Naive thymus-derived CD4-positive, alpha-beta T cell (primary cell): Measurements from ENCODE around the gene CNIH4. TPM values are rescaled to one million over a fixed set of nuclear protein-coding genes. Genes with fewer than 3 reads are reported as not detected.

Source experiments
- ATAC-seq: fragments of 150-1000 bp; cut with Tn5 transposase; 2 replicates; pipeline ENCODE4 v1.10.0; 2021; ENCODE audit warnings: mild to moderate bottlenecking, moderate library complexity
- CTCF ChIA-PET: fragments of 350-600 bp; sonication (Branson Sonifier 250); formaldehyde crosslinking; loops from one replicate; lab custom pipeline; 2021; ENCODE audit warnings: antibody characterized with exemption; lab: Charles Lee
- POLR2A ChIA-PET: fragments of 350-600 bp; sonication (Branson Sonifier 250); formaldehyde crosslinking; loops from one replicate; lab custom pipeline; 2021; ENCODE audit warnings: antibody characterized with exemption, inconsistent platforms; lab: Charles Lee
- DNase-seq, 9 donors: peaks; one replicate each; pipeline versions ENCODE4 v3.0.0 to v3.0.0-alpha.2; 2020 to 2022; ENCODE audit warnings: mixed read lengths in 1 of 9
- H3K27ac ChIP-seq: one replicate; pipeline ENCODE4 v1.7.0; 2013; ENCODE audit warnings: mild to moderate bottlenecking, low read depth, low read length, moderate library complexity
- H3K27me3 ChIP-seq, 2 donors: one replicate each; pipeline ENCODE4 v1.7.0; 2013; ENCODE audit warnings: low read length in 2 of 2, mild to moderate bottlenecking in 2 of 2, moderate library complexity in 2 of 2; ENCODE audit not compliant: control insufficient read depth in 2 of 2, insufficient read depth in 2 of 2
- H3K36me3 ChIP-seq, 3 experiments: 1 replicate in 2 of 3; 2 replicates in 1 of 3; pipeline ENCODE4 v1.7.0; 2013; ENCODE audit warnings: low read length in 3 of 3, mild to moderate bottlenecking in 3 of 3, moderate library complexity in 1 of 3; ENCODE audit not compliant: insufficient read depth in 3 of 3, control insufficient read depth in 2 of 3
- H3K4me1 ChIP-seq, 2 donors: one replicate each; pipeline ENCODE4 v1.7.0; 2013; ENCODE audit warnings: low read length in 2 of 2, mild to moderate bottlenecking in 2 of 2, moderate library complexity in 1 of 2; ENCODE audit not compliant: control insufficient read depth in 2 of 2, insufficient read depth in 2 of 2
- H3K4me3 ChIP-seq: 2 replicates; pipeline ENCODE4 v1.7.0; 2013; ENCODE audit warnings: mild to moderate bottlenecking, low read length
- H3K9me3 ChIP-seq, 3 experiments: 1 replicate in 2 of 3; 2 replicates in 1 of 3; pipeline ENCODE4 v1.7.0; 2013; ENCODE audit warnings: low read length in 3 of 3; ENCODE audit not compliant: control insufficient read depth in 2 of 3
- H3K27ac Mint-ChIP-seq, 9 donors: one replicate each; pipeline ENCODE4 v1.8.0; 2020 to 2022; ENCODE audit warnings: mixed read lengths in 9 of 9, mild to moderate bottlenecking in 8 of 9, moderate library complexity in 5 of 9, inconsistent platforms in 2 of 9
- H3K27me3 Mint-ChIP-seq, 5 donors: one replicate each; pipeline ENCODE4 v1.8.0; 2021 to 2022; ENCODE audit warnings: mixed read lengths in 5 of 5, mild to moderate bottlenecking in 1 of 5
- H3K36me3 Mint-ChIP-seq, 5 donors: one replicate each; pipeline ENCODE4 v1.8.0; 2020 to 2022; ENCODE audit warnings: mixed read lengths in 5 of 5, mild to moderate bottlenecking in 3 of 5, inconsistent platforms in 1 of 5
- H3K4me1 Mint-ChIP-seq, 7 donors: one replicate each; pipeline ENCODE4 v1.8.0; 2020 to 2022; ENCODE audit warnings: mixed read lengths in 7 of 7, mild to moderate bottlenecking in 3 of 7, inconsistent platforms in 1 of 7
- H3K4me3 Mint-ChIP-seq, 10 donors: one replicate each; pipeline ENCODE4 v1.8.0; 2020 to 2022; ENCODE audit warnings: mild to moderate bottlenecking in 10 of 10, mixed read lengths in 10 of 10, moderate library complexity in 6 of 10, inconsistent platforms in 2 of 10
- H3K9me3 Mint-ChIP-seq, 11 donors: one replicate each; pipeline ENCODE4 v1.8.0; 2020 to 2022; ENCODE audit warnings: mixed read lengths in 11 of 11, mild to moderate bottlenecking in 4 of 11, inconsistent platforms in 1 of 11, moderate library complexity in 1 of 11
- intact Hi-C, 2 donors: fragments of 100-400 bp; cut with micrococcal nuclease; formaldehyde crosslinking; loops; one replicate each; pipeline ENCODE4 v1.15.1; 2023
- polyA plus RNA-seq, 2 donors: library from polyadenylated mRNA; unstranded; fragments of 300-500 nt; fragmentation: Illumina TruSeq; gene quantifications; one replicate each; pipeline ENCODE4 v1.2.3, GENCODE V29; 2021
- total RNA-seq, 6 experiments: library from RNA in 5 of 6; stranded (reverse) in 5 of 6; gene quantifications; 1 replicate in 5 of 6; 2 replicates in 1 of 6; pipeline ENCODE4 v1.2.3 and lab custom pipeline; 2021 to 2026

The CNIH4 gene
- total and polyA plus RNA-seq, 7 experiments from 2014 or later, result 28.1 to 44.8 (median 39.8) TPM

GRCh38 chr1:224406216-224406615, 49.5 kb downstream of the CNIH4 start:
- no peak overlapping the region for H3K4me3 Mint-ChIP-seq

DNA sequence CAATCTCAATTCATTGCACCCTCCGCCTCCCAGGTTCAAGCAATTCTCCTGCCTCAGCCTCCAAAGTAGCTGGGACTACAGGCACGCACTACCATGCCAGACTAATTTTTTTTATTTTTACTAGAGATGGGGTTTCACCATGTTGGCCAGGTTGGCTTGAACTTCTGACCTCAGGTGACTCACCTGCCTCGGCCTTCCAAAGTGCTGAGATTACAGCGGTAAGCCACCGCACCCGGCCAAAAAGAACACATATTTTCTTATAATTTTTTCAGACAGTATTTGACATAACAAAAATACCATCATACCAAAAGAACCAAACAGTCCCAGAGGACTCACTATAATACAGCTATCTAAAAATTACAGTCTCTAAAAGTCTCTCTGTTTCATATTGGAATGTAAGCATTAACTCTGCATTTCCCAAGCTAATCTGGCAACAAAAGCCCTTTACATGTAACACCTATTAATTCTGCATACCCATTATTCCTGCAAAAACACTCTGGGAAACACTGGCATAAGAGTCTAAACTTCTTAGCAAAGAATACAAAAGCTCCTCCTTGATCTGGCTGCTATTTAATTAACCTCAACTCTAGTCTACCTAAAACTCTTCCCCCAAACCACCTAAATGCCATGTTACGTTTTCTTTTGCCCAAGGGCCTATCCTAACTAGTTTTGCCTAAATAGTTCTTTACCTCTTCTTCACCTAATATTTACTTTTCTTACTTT, 51.1 kb downstream of the CNIH4 start:
- intact Hi-C loops, result loop anchor here (2.0 to 10.0 kb wide), 2 partner anchors 47 to 49 kb away; no protein-coding TSS in a partner anchor
- CTCF ChIA-PET, result no interaction called here
- peaks cover 12 to 29% (median 24%) of the 10 kb centered on the region in 5 donors for H3K36me3 Mint-ChIP-seq

More at GRCh38 chr1:224406216-224406615, 49.5 kb downstream of the CNIH4 start:
- Mint-ChIP-seq H3K27me3 (no peaks in the 10 kb centered on the region), H3K27ac (peak overlapping the region in 5 of 9 donors; percentile 12 to 73 (median 44)), H3K36me3 (peaks cover 12 to 29% (median 22%) of the 10 kb centered on the region in 5 donors), H3K9me3 (no peaks in the 10 kb centered on the region), H3K4me1 (peaks cover 5 to 45% (median 32%) of the 10 kb centered on the region in 7 donors)
- H3K27ac ChIP-seq, result no peak overlapping the region
- no peaks in the 10 kb centered on the region for H3K27me3 ChIP-seq
- no peak overlapping the region for H3K4me3 ChIP-seq
- ATAC-seq (no peak), DNase-seq (no peak)
- H3K4me1 ChIP-seq, result peaks cover 0 to 5% of the 10 kb centered on the region in 2 donors
- intact Hi-C loops, result loop anchor here in 1 of 2 donors (10.0 kb wide), 1 partner anchor 49 kb away; no protein-coding TSS in a partner anchor
- H3K9me3 ChIP-seq, result no peaks in the 10 kb centered on the region
- H3K36me3 ChIP-seq, result peaks cover 11 to 74% (median 29%) of the 10 kb centered on the region in 3 experiments
- ChIA-PET CTCF (interaction anchor here (0.5 kb wide), 1 partner anchor 11 kb away, joined by 3 read pairs; no protein-coding TSS in a partner anchor), POLR2A (interaction anchor here (0.7 kb wide), 1 partner anchor 21 kb away, joined by 3 read pairs; no protein-coding TSS in a partner anchor)

GRCh38 chr1:224408294-224408590, 51.6 kb downstream of the CNIH4 start:
- Histone ChIP-seq H3K9me3 (no peaks in the 10 kb centered on the region), H3K27me3 (no peaks in the 10 kb centered on the region), H3K4me3 (no peak overlapping the region), H3K4me1 (no peaks in the 10 kb centered on the region), H3K27ac (no peak overlapping the region), H3K36me3 (peaks cover 5 to 71% (median 35%) of the 10 kb centered on the region in 3 experiments)
- H3K4me1 Mint-ChIP-seq, result peaks cover 13 to 47% (median 29%) of the 10 kb centered on the region in 7 donors
- intact Hi-C loops, result loop anchor here (2.0 to 10.0 kb wide), 2 partner anchors 47 to 49 kb away; no protein-coding TSS in a partner anchor
- H3K27me3 Mint-ChIP-seq, result no peaks in the 10 kb centered on the region
- peak overlapping the region in 2 of 9 donors; percentile 8 to 46 for H3K27ac Mint-ChIP-seq
- DNase-seq, result no peak
- H3K9me3 Mint-ChIP-seq, result no peaks in the 10 kb centered on the region
- H3K36me3 Mint-ChIP-seq, result peaks cover 12 to 29% (median 24%) of the 10 kb centered on the region in 5 donors
- ChIA-PET CTCF (no interaction called here), POLR2A (no interaction called here)
- ATAC-seq, result no peak
- H3K4me3 Mint-ChIP-seq, result no peak overlapping the region

More for the DNA sequence above, 51.1 kb downstream of the CNIH4 start:
- POLR2A ChIA-PET, result no interaction called here
- H3K9me3 Mint-ChIP-seq, result no peaks in the 10 kb centered on the region
- peaks cover 5 to 76% (median 35%) of the 10 kb centered on the region in 3 experiments for H3K36me3 ChIP-seq
- H3K4me3 Mint-ChIP-seq, result no peak overlapping the region
- no peaks in the 10 kb centered on the region for H3K4me1 ChIP-seq
- peaks cover 10 to 44% (median 29%) of the 10 kb centered on the region in 7 donors for H3K4me1 Mint-ChIP-seq
- DNase-seq, result no peak
- ATAC-seq, result no peak
- no peaks in the 10 kb centered on the region for H3K9me3 ChIP-seq
- peak overlapping the region in 3 of 9 donors; percentile 1 to 46 (median 42) for H3K27ac Mint-ChIP-seq
- H3K27me3 ChIP-seq, result no peaks in the 10 kb centered on the region
- no peaks in the 10 kb centered on the region for H3K27me3 Mint-ChIP-seq
- H3K4me3 ChIP-seq, result no peak overlapping the region
- H3K27ac ChIP-seq, result no peak overlapping the region

DNA sequence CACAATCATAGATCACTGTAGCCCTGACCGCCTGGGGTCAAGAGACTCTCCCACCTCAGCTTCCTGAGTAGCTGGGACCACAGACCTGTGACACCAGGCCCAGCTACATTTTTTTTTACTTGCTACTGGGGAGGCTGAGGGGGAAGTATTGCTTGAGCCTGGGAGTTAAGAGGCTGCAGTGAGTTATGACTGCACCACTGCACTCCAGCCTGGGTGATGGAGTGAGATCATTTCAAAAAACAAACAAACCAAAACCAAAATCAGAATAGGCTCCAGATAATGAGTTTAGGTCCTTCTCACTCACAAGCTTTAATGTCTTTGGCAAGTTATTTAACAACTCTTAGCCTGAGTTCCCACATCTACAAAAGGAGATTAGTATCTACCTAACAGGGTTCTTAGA, 55.1 kb downstream of the CNIH4 start:
- DNase-seq (no peak), ATAC-seq (peak; percentile 37)
- ChIA-PET POLR2A (no interaction called here), CTCF (no interaction called here)
- no peaks in the 10 kb centered on the region for H3K9me3 ChIP-seq
- no peaks in the 10 kb centered on the region for H3K4me1 ChIP-seq
- no peaks in the 10 kb centered on the region for H3K27me3 ChIP-seq
- Mint-ChIP-seq H3K36me3 (peaks cover 4 to 23% (median 18%) of the 10 kb centered on the region in 5 donors), H3K27ac (peak overlapping the region in 7 of 9 donors; percentile 15 to 72 (median 38)), H3K27me3 (no peaks in the 10 kb centered on the region), H3K4me3 (no peak overlapping the region), H3K4me1 (peaks cover 7 to 35% (median 15%) of the 10 kb centered on the region in 7 donors), H3K9me3 (no peaks in the 10 kb centered on the region)
- H3K4me3 ChIP-seq, result no peak overlapping the region
- intact Hi-C loops, result no loop called here
- peaks cover 5 to 62% (median 30%) of the 10 kb centered on the region in 3 experiments for H3K36me3 ChIP-seq
- H3K27ac ChIP-seq, result no peak overlapping the region

DNA sequence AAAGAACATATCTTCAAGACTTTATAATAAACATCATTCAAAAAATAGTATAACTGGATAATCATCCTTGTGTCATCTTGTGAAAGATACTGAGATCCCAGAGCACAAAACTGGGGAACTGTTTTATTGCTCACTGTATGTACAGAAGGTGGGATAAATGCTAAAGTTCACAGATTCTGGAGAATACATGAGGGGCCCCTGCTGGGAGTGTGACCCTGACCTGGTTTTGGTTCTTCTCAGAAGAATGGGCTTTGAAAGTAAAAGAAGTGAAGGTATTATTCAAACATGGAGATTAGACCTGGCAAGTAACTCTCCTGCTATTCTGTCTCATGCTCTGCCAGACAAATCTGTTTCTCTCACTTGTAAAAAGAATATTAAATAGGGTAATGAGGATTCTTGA, 63.4 kb downstream of the CNIH4 start:
- CTCF ChIA-PET, result interaction anchor here (0.6 to 0.7 kb wide), 2 partner anchors 37 to 73 kb away, joined by 3 read pairs; no protein-coding TSS in a partner anchor
- POLR2A ChIA-PET, result interaction anchor here (0.6 kb wide), 1 partner anchor 9 kb away, joined by 3 read pairs; no protein-coding TSS in a partner anchor

GRCh38 chr1:224425279-224425884, 68.7 kb downstream of the CNIH4 start:
- peak overlapping the region in 2 of 9 donors; percentile 48 for H3K27ac Mint-ChIP-seq
- Histone ChIP-seq H3K27ac (no peak overlapping the region), H3K4me3 (no peak overlapping the region), H3K36me3 (peaks cover 15 to 63% (median 38%) of the 10 kb centered on the region in 3 experiments), H3K4me1 (peaks cover 4 to 7% of the 10 kb centered on the region in 2 donors), H3K27me3 (no peaks in the 10 kb centered on the region), H3K9me3 (no peaks in the 10 kb centered on the region)
- H3K9me3 Mint-ChIP-seq, result no peaks in the 10 kb centered on the region
- DNase-seq (no peak), ATAC-seq (no peak)
- POLR2A ChIA-PET, result interaction anchor here (0.7 to 1.0 kb wide), 3 partner anchors 9 to 352 kb away, joined by 3 read pairs; partner anchors contain the start of gene WDR26
- no peak overlapping the region for H3K4me3 Mint-ChIP-seq
- CTCF ChIA-PET, result no interaction called here
- peaks cover 26 to 61% (median 44%) of the 10 kb centered on the region in 7 donors for H3K4me1 Mint-ChIP-seq
- H3K36me3 Mint-ChIP-seq, result peaks cover 7 to 47% (median 35%) of the 10 kb centered on the region in 5 donors
- H3K27me3 Mint-ChIP-seq, result no peaks in the 10 kb centered on the region
- intact Hi-C loops, result no loop called here

More for the DNA sequence above, 63.4 kb downstream of the CNIH4 start:
- no peak for ATAC-seq
- Histone ChIP-seq H3K4me1 (peaks cover 0 to under 1% of the 10 kb centered on the region in 2 donors), H3K9me3 (no peaks in the 10 kb centered on the region), H3K36me3 (peaks cover 36 to 85% (median 64%) of the 10 kb centered on the region in 3 experiments), H3K4me3 (no peak overlapping the region), H3K27ac (no peak overlapping the region), H3K27me3 (no peaks in the 10 kb centered on the region)
- Mint-ChIP-seq H3K4me3 (no peak overlapping the region), H3K36me3 (peaks cover 7 to 54% (median 42%) of the 10 kb centered on the region in 5 donors), H3K4me1 (peaks cover 11 to 36% (median 19%) of the 10 kb centered on the region in 7 donors), H3K9me3 (no peaks in the 10 kb centered on the region), H3K27me3 (no peaks in the 10 kb centered on the region), H3K27ac (no peak overlapping the region)
- intact Hi-C loops, result loop anchor here (5.0 kb wide), 1 partner anchor 37 kb away; no protein-coding TSS in a partner anchor
- no peak for DNase-seq
